Measurements from ENCODE around the gene AP3B2. TPM values are rescaled to one million over a fixed set of nuclear protein-coding genes. Genes with fewer than 3 reads are reported as not detected.

AP3B2 gene
- total RNA-seq, 1 donor from 2014 or later = 0.51 TPM

DNA sequence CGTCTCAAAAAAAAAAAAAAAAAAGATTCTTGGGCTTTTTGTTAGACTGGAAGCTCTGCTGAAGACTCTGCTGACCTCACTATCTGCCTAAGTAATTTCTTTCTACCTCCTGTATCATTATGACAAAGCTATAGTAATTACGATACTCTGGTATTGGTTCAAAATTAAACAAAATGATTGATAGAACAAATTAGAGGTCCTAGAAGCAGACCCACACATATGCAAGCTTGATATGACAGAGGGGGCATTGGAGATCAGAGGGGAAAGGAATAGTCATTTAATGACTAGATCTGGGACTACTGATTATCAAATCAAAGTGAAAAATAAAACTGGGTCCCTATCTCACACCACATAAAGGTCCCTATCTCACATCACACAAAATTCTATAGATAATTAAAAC lies 21.9 kb upstream of the AP3B2 start:
- Mint-ChIP-seq H3K4me1 (ENCODE audit: unreplicated experiment) (no peaks in the 10 kb centered on the region), H3K27me3 (ENCODE audit: unreplicated experiment) (no peaks in the 10 kb centered on the region), H3K27ac (ENCODE audit: unreplicated experiment) (no peak overlapping the region), H3K36me3 (ENCODE audit: unreplicated experiment) (no peaks in the 10 kb centered on the region), H3K9me3 (ENCODE audit: unreplicated experiment) (no peaks in the 10 kb centered on the region), H3K4me3 (ENCODE audit: unreplicated experiment) (no peak overlapping the region)
- DNase-seq (ENCODE audit: extremely low spot score, unreplicated experiment) = no peak
- no peak for TF ChIP-seq CTCF (IDR thresholded peaks at IDR 0.05)

GRCh38 chr15:82730022-82730530 lies 20.4 kb upstream of the AP3B2 start:
- Mint-ChIP-seq H3K36me3 (ENCODE audit: unreplicated experiment) (no peaks in the 10 kb centered on the region), H3K4me3 (ENCODE audit: unreplicated experiment) (no peak overlapping the region), H3K4me1 (ENCODE audit: unreplicated experiment) (no peaks in the 10 kb centered on the region), H3K9me3 (ENCODE audit: unreplicated experiment) (no peaks in the 10 kb centered on the region), H3K27ac (ENCODE audit: unreplicated experiment) (no peak overlapping the region), H3K27me3 (ENCODE audit: unreplicated experiment) (no peaks in the 10 kb centered on the region)
- no peak for DNase-seq (ENCODE audit: extremely low spot score, unreplicated experiment)
- TF ChIP-seq CTCF (IDR thresholded peaks at IDR 0.05) = no peak

GRCh38 chr15:82726816-82727215 lies 17.1 kb upstream of the AP3B2 start:
- H3K27me3 Mint-ChIP-seq (ENCODE audit: unreplicated experiment) = no peaks in the 10 kb centered on the region
- H3K4me3 Mint-ChIP-seq (ENCODE audit: unreplicated experiment) = no peak overlapping the region
- H3K9me3 Mint-ChIP-seq (ENCODE audit: unreplicated experiment) = no peaks in the 10 kb centered on the region

GRCh38 chr15:82715003-82715402 lies 5.3 kb upstream of the AP3B2 start:
- Mint-ChIP-seq H3K9me3 (ENCODE audit: unreplicated experiment) (no peaks in the 10 kb centered on the region), H3K36me3 (ENCODE audit: unreplicated experiment) (no peaks in the 10 kb centered on the region)

More at GRCh38 chr15:82726816-82727215, 17.1 kb upstream of the AP3B2 start:
- TF ChIP-seq CTCF (IDR thresholded peaks at IDR 0.05) = no peak
- H3K36me3 Mint-ChIP-seq (ENCODE audit: unreplicated experiment) = no peaks in the 10 kb centered on the region
- H3K4me1 Mint-ChIP-seq (ENCODE audit: unreplicated experiment) = no peaks in the 10 kb centered on the region
- no peak overlapping the region for H3K27ac Mint-ChIP-seq (ENCODE audit: unreplicated experiment)
- peak; percentile 73 for DNase-seq (ENCODE audit: extremely low spot score, unreplicated experiment)

DNA sequence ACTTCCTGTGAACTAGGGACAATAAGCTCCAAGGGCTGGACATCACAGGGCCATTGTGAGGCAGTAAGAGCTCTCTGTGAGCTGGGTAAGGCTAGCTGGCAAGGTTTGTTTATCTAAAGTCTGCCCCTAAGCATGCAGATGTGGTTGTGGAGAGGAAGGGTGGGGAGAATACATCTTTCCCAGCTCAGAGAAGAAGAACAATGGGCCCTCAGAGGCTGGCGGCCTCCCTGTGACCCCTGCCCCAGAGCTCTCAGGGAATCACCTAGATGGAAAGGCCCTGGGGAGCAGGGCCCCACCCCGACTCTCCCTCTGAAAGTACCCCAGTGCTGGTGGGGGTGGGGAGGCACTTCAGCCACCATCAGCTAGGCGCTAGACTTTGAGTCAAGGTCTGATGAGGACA lies 4.3 kb upstream of the AP3B2 start:
- Mint-ChIP-seq H3K27me3 (ENCODE audit: unreplicated experiment) (no peaks in the 10 kb centered on the region), H3K9me3 (ENCODE audit: unreplicated experiment) (no peaks in the 10 kb centered on the region), H3K4me3 (ENCODE audit: unreplicated experiment) (no peak overlapping the region), H3K4me1 (ENCODE audit: unreplicated experiment) (no peaks in the 10 kb centered on the region), H3K27ac (ENCODE audit: unreplicated experiment) (no peak overlapping the region), H3K36me3 (ENCODE audit: unreplicated experiment) (no peaks in the 10 kb centered on the region)
- TF ChIP-seq CTCF (IDR thresholded peaks at IDR 0.05) = no peak
- no peak for DNase-seq (ENCODE audit: extremely low spot score, unreplicated experiment)

More at GRCh38 chr15:82715003-82715402, 5.3 kb upstream of the AP3B2 start:
- Mint-ChIP-seq H3K4me3 (ENCODE audit: unreplicated experiment) (no peak overlapping the region), H3K4me1 (ENCODE audit: unreplicated experiment) (no peaks in the 10 kb centered on the region), H3K27ac (ENCODE audit: unreplicated experiment) (no peak overlapping the region), H3K27me3 (ENCODE audit: unreplicated experiment) (peaks cover 2% of the 10 kb centered on the region)
- no peak for DNase-seq (ENCODE audit: extremely low spot score, unreplicated experiment)
- TF ChIP-seq CTCF (IDR thresholded peaks at IDR 0.05) = no peak

Data from osteocyte (in vitro differentiated cells).